ENCODE measurements around the gene NAA40.

The NAA40 gene

GRCh38 chr11:63911876-63912275 lies 26.9 kb upstream of the NAA40 start:
- TF ChIP-seq POU2F2 (IDR thresholded peaks at IDR 0.05; ENCODE audit: low read depth, low read length) (no peak), SPI1 (IDR thresholded peaks at IDR 0.05; ENCODE audit: low read depth, low read length) (no peak), PAX5 (IDR thresholded peaks at IDR 0.05; ENCODE audit: insufficient read depth, low read length, severe bottlenecking) (no peak), POLR2AphosphoS5 (IDR thresholded peaks at IDR 0.05; ENCODE audit: low read depth, low read length) (no peak), TAF1 (IDR thresholded peaks at IDR 0.05; ENCODE audit: low read depth, low read length) (no peak), POLR2A (IDR thresholded peaks at IDR 0.05; ENCODE audit: low read depth, low read length) (no peak)
- FAIRE-seq (no peak), DNase-seq (ENCODE audit: insufficient read length, low spot score) (no peak)

- DNase-seq (ENCODE audit: insufficient read length, low spot score) (no peak), FAIRE-seq (no peak)
- TF ChIP-seq PAX5 (IDR thresholded peaks at IDR 0.05; ENCODE audit: insufficient read depth, low read length, severe bottlenecking) (no peak), SPI1 (IDR thresholded peaks at IDR 0.05; ENCODE audit: low read depth, low read length) (no peak), TAF1 (IDR thresholded peaks at IDR 0.05; ENCODE audit: low read depth, low read length) (no peak), POLR2AphosphoS5 (IDR thresholded peaks at IDR 0.05; ENCODE audit: low read depth, low read length) (no peak), POU2F2 (IDR thresholded peaks at IDR 0.05; ENCODE audit: low read depth, low read length) (no peak), POLR2A (IDR thresholded peaks at IDR 0.05; ENCODE audit: low read depth, low read length) (no peak)
These were observed 26.1 kb upstream of the NAA40 start for GRCh38 chr11:63912678-63913077.

GRCh38 chr11:63913866-63914830 lies 24.7 kb upstream of the NAA40 start:
- no peak for FAIRE-seq
- TF ChIP-seq POLR2AphosphoS5 (IDR thresholded peaks at IDR 0.05; ENCODE audit: low read depth, low read length) (no peak), PAX5 (IDR thresholded peaks at IDR 0.05; ENCODE audit: insufficient read depth, low read length, severe bottlenecking) (no peak)
- no peak for DNase-seq (ENCODE audit: insufficient read length, low spot score)

GRCh38 chr11:63914896-63915691 lies 23.7 kb upstream of the NAA40 start:
- no peak for FAIRE-seq
- DNase-seq (ENCODE audit: insufficient read length, low spot score), result no peak
- TF ChIP-seq POU2F2 (IDR thresholded peaks at IDR 0.05; ENCODE audit: low read depth, low read length) (no peak), TAF1 (IDR thresholded peaks at IDR 0.05; ENCODE audit: low read depth, low read length) (no peak), POLR2AphosphoS5 (IDR thresholded peaks at IDR 0.05; ENCODE audit: low read depth, low read length) (no peak), SPI1 (IDR thresholded peaks at IDR 0.05; ENCODE audit: low read depth, low read length) (no peak), PAX5 (IDR thresholded peaks at IDR 0.05; ENCODE audit: insufficient read depth, low read length, severe bottlenecking) (no peak), POLR2A (IDR thresholded peaks at IDR 0.05; ENCODE audit: low read depth, low read length) (no peak)

- DNase-seq (ENCODE audit: insufficient read length, low spot score), result no peak
- FAIRE-seq, result peak; percentile 47
- TF ChIP-seq PAX5 (IDR thresholded peaks at IDR 0.05; ENCODE audit: insufficient read depth, low read length, severe bottlenecking), result no peak
- no peak for TF ChIP-seq POU2F2 (IDR thresholded peaks at IDR 0.05; ENCODE audit: low read depth, low read length)
- TF ChIP-seq POLR2AphosphoS5 (IDR thresholded peaks at IDR 0.05; ENCODE audit: low read depth, low read length), result no peak
- no peak for TF ChIP-seq SPI1 (IDR thresholded peaks at IDR 0.05; ENCODE audit: low read depth, low read length)
- no peak for TF ChIP-seq POLR2A (IDR thresholded peaks at IDR 0.05; ENCODE audit: low read depth, low read length)
- TF ChIP-seq TAF1 (IDR thresholded peaks at IDR 0.05; ENCODE audit: low read depth, low read length), result no peak
These were observed 22.6 kb upstream of the NAA40 start for GRCh38 chr11:63915961-63916836.

- DNase-seq (ENCODE audit: insufficient read length, low spot score) (peak; percentile 91), FAIRE-seq (peak; percentile 83)
- no peak for TF ChIP-seq PAX5 (IDR thresholded peaks at IDR 0.05; ENCODE audit: insufficient read depth, low read length, severe bottlenecking)
- TF ChIP-seq POLR2A (IDR thresholded peaks at IDR 0.05; ENCODE audit: low read depth, low read length), result no peak
- no peak; the same call in 1 of the 2 replicates for TF ChIP-seq TAF1 (IDR thresholded peaks at IDR 0.05; ENCODE audit: low read depth, low read length)
- TF ChIP-seq SPI1 (IDR thresholded peaks at IDR 0.05; ENCODE audit: low read depth, low read length), result no peak
- TF ChIP-seq POLR2AphosphoS5 (IDR thresholded peaks at IDR 0.05; ENCODE audit: low read depth, low read length), result no peak
- TF ChIP-seq POU2F2 (IDR thresholded peaks at IDR 0.05; ENCODE audit: low read depth, low read length), result no peak
These were observed 21.7 kb upstream of the NAA40 start, which contains the start of gene RCOR2 for GRCh38 chr11:63916837-63917691. TSS of gene RCOR2 (minus strand) at chr11:63917164. CDS start at chr11:63916456, 708 bp downstream.

GRCh38 chr11:63917692-63918506 lies 20.9 kb upstream of the NAA40 start:
- no peak for TF ChIP-seq POLR2AphosphoS5 (IDR thresholded peaks at IDR 0.05; ENCODE audit: low read depth, low read length)
- peak; percentile 91 for FAIRE-seq

More at GRCh38 chr11:63917692-63918506, 20.9 kb upstream of the NAA40 start:
- no peak for DNase-seq (ENCODE audit: insufficient read length, low spot score)
